SW480 (cell line): ENCODE results near the gene SH3RF1.
"Not testable (repeated sequence)": the region's sequence is repeated elsewhere in the genome, so short reads cannot be mapped to it uniquely, and the experiment has no call there.

Experiments
- DNase-seq: peaks from one replicate; pipeline ENCODE4 v3.0.0-alpha.2; 2016; ENCODE audit warnings: low spot score

The SH3RF1 gene

GRCh38 chr4:169270810-169271691 is at the start of gene SH3RF1:
TSS of gene SH3RF1 (minus strand) at chr4:169270956. CDS start at chr4:169269212, 1,744 bp downstream.
- peak; percentile 77 for DNase-seq

- DNase-seq: no peak
Measured at GRCh38 chr4:169315530-169316343, 45.0 kb upstream of the SH3RF1 start.

- DNase-seq: peak; percentile 68
Measured at GRCh38 chr4:169314906-169315305, 44.1 kb upstream of the SH3RF1 start.

- no peak for DNase-seq
Measured at GRCh38 chr4:169313732-169314131, 43.0 kb upstream of the SH3RF1 start.

GRCh38 chr4:169312690-169313422 is 42.1 kb upstream of the SH3RF1 start:
- no peak for DNase-seq

GRCh38 chr4:169311643-169312365 is 41.0 kb upstream of the SH3RF1 start:
- DNase-seq: peak; percentile 36

GRCh38 chr4:169309326-169309967 is 38.7 kb upstream of the SH3RF1 start:
- no peak for DNase-seq

GRCh38 chr4:169307576-169307975 is 36.8 kb upstream of the SH3RF1 start:
- peak; percentile 17 for DNase-seq

GRCh38 chr4:169305651-169306050 is 34.9 kb upstream of the SH3RF1 start:
- no peak for DNase-seq

- DNase-seq: no peak
Measured at GRCh38 chr4:169305173-169305572, 34.4 kb upstream of the SH3RF1 start.

GRCh38 chr4:169295822-169296221 is 25.1 kb upstream of the SH3RF1 start:
- DNase-seq: no peak

- no peak for DNase-seq
Measured at GRCh38 chr4:169293343-169294176, 22.8 kb upstream of the SH3RF1 start.

- DNase-seq: not testable (repeated sequence)
Measured at GRCh38 chr4:169287983-169288382, 17.2 kb upstream of the SH3RF1 start.

GRCh38 chr4:169286562-169287301 is 16.0 kb upstream of the SH3RF1 start:
- DNase-seq: no peak

GRCh38 chr4:169283114-169283509 is 12.4 kb upstream of the SH3RF1 start:
- no peak for DNase-seq

GRCh38 chr4:169282429-169283113 is 11.8 kb upstream of the SH3RF1 start:
- DNase-seq: no peak

- DNase-seq: no peak
Measured at GRCh38 chr4:169279108-169279507, 8.4 kb upstream of the SH3RF1 start.

GRCh38 chr4:169278624-169279023 is 7.9 kb upstream of the SH3RF1 start:
- no peak for DNase-seq

GRCh38 chr4:169277838-169278237 is 7.1 kb upstream of the SH3RF1 start:
- not testable (repeated sequence) for DNase-seq
